G401.6 (cell line): Measurements from ENCODE around the gene KCNA4.
"Not testable (repeated sequence)": the region's sequence is repeated elsewhere in the genome, so short reads cannot be mapped to it uniquely, and the experiment has no call there.

ENCODE experiments used
- FAIRE-seq: peaks from 2 replicates; lab custom pipeline; 2012; peaks lifted over from hg19 to GRCh38; lab: Jason Lieb, UNC

KCNA4 gene

DNA sequence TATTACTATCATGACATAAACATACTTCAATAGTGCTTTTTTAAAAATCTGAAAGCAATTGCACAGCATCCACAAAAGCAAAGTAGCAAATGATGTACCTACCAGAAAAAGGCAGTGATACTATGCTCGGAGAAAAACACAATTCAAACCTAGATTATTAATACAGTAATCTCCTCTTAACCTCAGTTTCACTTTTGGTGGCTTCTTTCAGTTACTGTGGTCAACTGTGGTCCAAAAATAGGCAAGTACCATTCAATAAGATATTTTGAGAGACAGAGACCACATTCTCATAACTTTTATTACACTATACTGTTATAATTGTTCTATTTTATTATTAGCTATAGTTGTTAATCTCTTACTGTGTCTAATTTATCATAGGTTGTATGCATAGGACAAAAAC is 20.8 kb downstream of the KCNA4 start:
- no peak for FAIRE-seq

DNA sequence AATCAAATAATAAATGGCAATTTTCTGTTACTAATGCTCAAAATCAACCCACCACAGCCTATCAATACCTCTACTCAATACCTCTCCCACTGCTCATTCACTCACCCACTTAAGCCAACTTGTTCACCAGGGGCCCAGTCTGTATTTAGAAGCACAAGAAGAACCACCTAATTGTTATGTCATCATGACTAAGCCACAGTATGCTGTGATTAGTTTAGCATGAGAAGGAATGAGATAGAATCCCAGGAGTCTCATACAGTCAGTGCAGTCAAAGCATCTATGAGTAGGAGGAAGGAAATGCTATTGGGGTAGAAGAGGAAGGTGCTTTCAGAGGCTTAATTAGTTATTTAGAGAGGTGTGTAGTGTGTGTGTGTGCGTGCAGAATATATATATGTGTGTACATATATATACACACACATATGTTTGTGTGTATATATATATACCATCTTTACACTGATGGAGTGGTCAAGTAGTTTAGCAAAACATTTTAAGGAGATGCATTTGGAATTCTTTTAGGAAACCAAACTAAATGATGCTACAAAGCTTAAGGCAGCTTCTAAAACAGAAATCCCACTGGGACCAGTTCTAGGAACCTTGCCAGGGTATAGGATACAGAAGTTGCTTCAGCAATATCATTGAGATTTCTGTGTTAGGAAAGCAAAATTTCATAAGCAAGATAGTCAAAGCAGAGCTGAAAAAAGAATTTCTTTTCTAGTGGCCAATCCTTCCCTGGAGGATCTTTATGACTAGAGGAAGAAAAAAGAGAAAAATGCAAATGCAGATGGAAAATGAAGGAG is 27.5 kb downstream of the KCNA4 start:
- no peak for FAIRE-seq

DNA sequence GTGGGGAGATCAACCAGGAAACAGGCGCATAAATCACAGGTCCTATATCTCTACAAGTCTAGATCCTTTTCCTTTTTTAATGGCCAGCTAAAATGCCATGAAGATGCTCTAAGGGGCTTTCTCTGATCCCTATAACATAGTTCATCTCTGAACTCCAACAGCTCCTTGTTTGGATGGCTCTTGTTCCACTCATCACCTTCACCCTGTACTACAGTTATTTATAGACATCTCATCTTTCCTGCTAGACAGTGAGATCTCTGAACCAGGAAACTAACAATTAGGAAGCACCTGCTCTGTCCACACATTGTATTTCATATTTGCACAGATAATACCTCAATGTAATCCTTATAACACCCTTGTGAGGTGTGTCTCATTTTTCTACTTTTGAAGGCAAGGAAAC is 31.6 kb downstream of the KCNA4 start:
- no peak for FAIRE-seq

DNA sequence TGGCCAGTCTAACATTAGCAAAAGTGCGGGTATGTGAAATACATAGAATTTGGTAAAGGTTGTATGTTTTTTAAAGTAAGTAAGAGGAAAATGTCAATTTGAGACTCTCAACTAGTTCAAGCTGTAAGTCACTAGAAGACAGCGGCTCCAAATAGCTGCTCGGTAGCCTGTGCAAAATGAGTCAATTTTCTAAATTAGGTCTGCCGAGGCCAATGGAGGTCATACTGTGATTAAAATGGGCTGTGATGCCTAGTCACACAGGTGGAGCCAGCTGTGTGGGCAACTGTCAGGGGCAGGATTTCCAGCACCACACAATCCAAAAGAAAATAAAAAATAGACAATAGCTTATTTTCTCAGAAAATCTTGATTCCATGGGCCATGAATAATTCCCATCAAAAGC is 32.3 kb downstream of the KCNA4 start:
- FAIRE-seq, result no peak

DNA sequence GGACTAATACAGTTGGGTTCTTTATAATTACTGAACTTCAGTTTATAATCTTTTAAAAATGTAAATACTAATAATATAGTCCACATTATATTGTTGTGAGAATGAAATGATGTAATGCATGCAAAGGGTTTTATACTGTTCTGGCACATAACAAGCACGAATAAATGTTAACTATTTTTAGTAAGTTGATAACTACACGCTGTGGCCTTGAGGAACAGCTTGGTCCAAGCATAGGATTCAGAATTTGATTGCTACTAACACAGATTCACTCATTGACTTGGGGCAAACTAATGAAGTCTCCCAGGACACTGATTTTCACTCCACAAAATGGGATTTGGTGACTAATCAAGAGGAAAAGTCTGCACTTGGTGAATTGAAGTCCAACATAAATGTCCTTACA is 38.3 kb downstream of the KCNA4 start:
- no peak for FAIRE-seq

DNA sequence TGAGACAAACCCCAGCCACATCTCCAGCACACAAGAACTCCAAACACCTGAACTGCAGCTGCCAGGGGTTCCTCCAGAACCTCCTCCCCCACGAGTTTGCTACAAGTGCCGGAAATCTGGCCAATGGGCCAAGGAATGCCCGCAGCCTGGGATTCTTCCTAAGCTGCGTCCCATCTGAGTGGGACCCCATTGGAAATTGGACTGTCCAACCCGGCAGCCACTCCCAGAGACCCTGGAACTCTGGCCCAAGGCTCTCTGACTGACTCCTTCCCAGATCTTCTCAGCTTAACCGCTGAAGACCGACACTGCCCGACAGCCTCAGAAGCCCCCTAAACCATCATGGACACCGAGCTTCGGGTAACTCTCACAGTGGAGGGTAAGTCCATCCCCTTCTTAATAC is 41.2 kb downstream of the KCNA4 start:
- not testable (repeated sequence) for FAIRE-seq

DNA sequence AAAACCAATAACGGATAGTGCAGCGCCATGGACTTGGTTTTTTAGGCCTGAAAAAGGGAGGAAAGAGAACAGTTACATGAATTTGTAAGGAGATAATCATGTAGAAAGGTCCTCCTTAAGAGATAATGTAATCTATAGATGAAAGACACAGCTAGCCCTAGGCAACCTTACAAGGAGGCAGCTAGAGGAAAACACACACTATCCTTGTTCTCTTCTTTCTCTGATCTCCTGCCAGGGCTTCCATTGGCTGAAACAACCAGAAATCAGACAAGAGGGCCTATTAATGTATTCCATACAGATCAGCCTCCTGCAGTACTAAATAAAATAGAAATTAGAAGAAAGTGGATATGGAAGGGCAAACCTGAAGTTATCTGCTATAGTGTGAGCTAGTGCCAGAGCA is 53.0 kb downstream of the KCNA4 start:
- FAIRE-seq, result no peak

DNA sequence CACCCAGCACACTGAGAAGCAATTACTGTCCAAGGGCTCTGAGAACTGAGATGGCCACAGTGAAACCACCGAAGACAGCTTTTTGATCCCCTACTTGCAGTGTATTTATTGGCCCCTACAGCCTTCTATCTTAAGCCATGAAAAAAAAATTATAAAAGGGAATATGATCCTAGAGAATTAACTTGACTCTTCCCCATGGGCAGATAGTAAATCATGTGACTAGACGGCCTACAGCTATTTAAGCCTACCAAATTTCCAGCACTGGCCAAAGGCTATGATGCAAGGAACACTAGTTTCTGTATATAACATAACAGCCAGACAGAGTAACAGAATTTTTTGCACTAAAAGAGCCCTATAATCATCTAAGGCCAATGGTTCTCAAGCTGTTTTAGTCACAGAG is 53.8 kb downstream of the KCNA4 start:
- no peak for FAIRE-seq

DNA sequence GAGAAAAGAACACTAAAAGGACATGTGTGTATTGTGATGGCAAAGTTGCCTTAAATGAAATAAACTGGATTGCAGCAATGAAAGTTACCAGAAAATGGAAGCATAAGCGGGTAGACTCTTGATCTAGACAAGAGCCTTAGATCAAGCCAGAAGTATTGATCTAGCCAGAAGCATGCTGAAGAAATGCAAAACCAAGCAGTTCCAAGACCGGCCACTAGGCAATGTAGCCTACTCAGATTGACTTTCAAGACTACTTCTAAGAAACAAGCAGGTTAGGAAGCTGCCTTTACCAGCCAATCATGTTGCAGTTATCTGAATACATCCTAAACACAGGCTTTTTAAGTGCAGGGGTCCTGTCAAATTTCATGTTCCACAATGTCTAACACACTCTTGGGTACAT is 54.6 kb downstream of the KCNA4 start:
- FAIRE-seq, result no peak
